HCT116 (cell line): Measurements from ENCODE around the gene CDH13. TPM values are rescaled to one million over a fixed set of nuclear protein-coding genes. Genes with fewer than 3 reads are reported as not detected.

Source experiments
- ATAC-seq: fragments of 200-7000 bp; cut with Tn5 transposase; 2 replicates; pipeline ENCODE4 v1.9.1; 2020; ENCODE audit warnings: mild to moderate bottlenecking, moderate library complexity
- BruUV-seq: library from RNA; stranded (reverse); fragments of 400-500 nt; replicated peaks from 2 replicates; lab custom pipeline; 2021; lab: Mats Ljungman, UMichigan
- CTCF ChIA-PET: fragments of 300-600 bp; sonication (Branson Sonifier 250); formaldehyde crosslinking; loops from one replicate; lab custom pipeline; 2021; ENCODE audit warnings: antibody characterized with exemption; lab: Charles Lee
- POLR2A ChIA-PET: fragments of 300-600, 350-600 bp; sonication (Branson Sonifier 250); formaldehyde crosslinking; loops from one replicate; lab custom pipeline; 2021; ENCODE audit warnings: antibody characterized with exemption; lab: Charles Lee
- RAD21 ChIA-PET, 2 experiments: fragments of 300-600 bp; sonication (Branson Sonifier 250); formaldehyde crosslinking; loops; one replicate each; lab custom pipeline; 2023; ENCODE audit warnings: low total read pairs in 2 of 2; ENCODE audit not compliant: uncharacterized antibody in 2 of 2, unreplicated experiment in 2 of 2, low non-redundant PET in 1 of 2; lab: Charles Lee
- DNase-seq: peaks from one replicate; pipeline ENCODE4 v3.0.0-alpha.2; 2010; ENCODE audit warnings: low read depth, low spot score
- H2AFZ ChIP-seq: fragments of 200-600 bp; shearing (Covaris generic), sonication (generic); 2 replicates; pipeline ENCODE4 v1.6.1; 2017; ENCODE audit warnings: low read depth, mixed run types, mixed read lengths, antibody characterized with exemption, low read length; ENCODE audit not compliant: poor library complexity, severe bottlenecking
- H3K27ac ChIP-seq: 2 replicates; pipeline ENCODE4 v1.5.1; 2012; ENCODE audit warnings: low read depth, low read length
- H3K27me3 ChIP-seq: fragments of 200-600 bp; sonication (generic); 2 replicates; pipeline ENCODE4 v1.6.1; 2016; ENCODE audit warnings: mixed run types, low read length, mixed read lengths; ENCODE audit not compliant: insufficient read depth
- H3K36me3 ChIP-seq, 2 experiments: fragments of 200-500 bp in 1 of 2; fragments of 200-600 bp in 1 of 2; sonication (Bioruptor generic) in 1 of 2; sonication (generic) in 1 of 2; 2 replicates each; pipeline versions ENCODE4 v1.5.1 to v1.6.1; 2014 to 2016; ENCODE audit warnings: low read length in 2 of 2, inconsistent platforms in 1 of 2, mixed read lengths in 1 of 2, mixed run types in 1 of 2; ENCODE audit not compliant: insufficient read depth in 2 of 2, control insufficient read depth in 1 of 2
- H3K4me1 ChIP-seq, 2 experiments: fragments of 200-600 bp in 1 of 2; sonication (generic) in 1 of 2; 2 replicates each; pipeline versions ENCODE4 v1.5.1 to v1.6.1; 2012 to 2017; ENCODE audit warnings: low read length in 2 of 2, inconsistent platforms in 1 of 2, mild to moderate bottlenecking in 1 of 2, mixed read lengths in 1 of 2, mixed run types in 1 of 2, moderate library complexity in 1 of 2; ENCODE audit not compliant: insufficient read depth in 2 of 2, control insufficient read depth in 1 of 2
- H3K4me2 ChIP-seq: fragments of 200-600 bp; sonication (generic); 2 replicates; pipeline ENCODE4 v1.6.1; 2017; ENCODE audit warnings: mixed run types, low read length, mixed read lengths
- H3K4me3 ChIP-seq, 2 experiments: fragments of 200-600 bp in 1 of 2; sonication (generic) in 1 of 2; replicated peaks in 1 of 2; 2 replicates each; pipeline ENCODE4 v1.5.1; 2011 to 2016; ENCODE audit warnings: low read length in 2 of 2, control low read depth in 1 of 2, low read depth in 1 of 2, mild to moderate bottlenecking in 1 of 2, mixed read lengths in 1 of 2, mixed run types in 1 of 2
- H3K79me2 ChIP-seq: fragments of 200-600 bp; sonication (generic); 2 replicates; pipeline ENCODE4 v1.6.1; 2017; ENCODE audit warnings: mild to moderate bottlenecking, mixed run types, low read length, moderate library complexity, mixed read lengths; ENCODE audit not compliant: insufficient read depth
- H3K9ac ChIP-seq: fragments of 200-600 bp; sonication (generic); 2 replicates; pipeline ENCODE4 v1.6.1; 2016; ENCODE audit warnings: low read length, mixed read lengths
- H3K9me2 ChIP-seq: fragments of 200-600 bp; sonication (generic), shearing (Covaris generic); 2 replicates; pipeline ENCODE4 v1.6.1; 2017; ENCODE audit warnings: mixed run types, mild to moderate bottlenecking, moderate library complexity; ENCODE audit not compliant: insufficient read depth
- H3K9me3 ChIP-seq, 2 experiments: fragments of 200-500 bp in 1 of 2; fragments of 200-600 bp in 1 of 2; sonication (Bioruptor generic) in 1 of 2; sonication (generic) in 1 of 2; 2 replicates each; pipeline ENCODE4 v1.6.1; 2014 to 2017; ENCODE audit warnings: low read length in 2 of 2, mixed read lengths in 2 of 2, inconsistent platforms in 1 of 2, low read depth in 1 of 2, mild to moderate bottlenecking in 1 of 2, mixed run types in 1 of 2, moderate library complexity in 1 of 2; ENCODE audit not compliant: control insufficient read depth in 1 of 2, insufficient read depth in 1 of 2
- H4K20me1 ChIP-seq: fragments of 200-600 bp; sonication (generic), shearing (Covaris generic); 2 replicates; pipeline ENCODE4 v1.6.1; 2017; ENCODE audit warnings: mixed run types, mild to moderate bottlenecking, moderate library complexity; ENCODE audit not compliant: insufficient read depth
- CBX3 ChIP-seq: IDR thresholded peaks from 2 replicates; pipeline ENCODE4 v1.6.1; 2012; ENCODE audit warnings: low read depth
- CEBPB ChIP-seq: IDR thresholded peaks from 2 replicates; pipeline ENCODE4 v1.6.1; 2012; ENCODE audit warnings: low read depth
- EGR1 ChIP-seq: IDR thresholded peaks from 2 replicates; pipeline ENCODE4 v1.6.1; 2012; ENCODE audit warnings: low read depth
- FOSL1 ChIP-seq: IDR thresholded peaks from 2 replicates; pipeline ENCODE4 v1.6.1; 2012; ENCODE audit warnings: low read depth
- JUND ChIP-seq: IDR thresholded peaks from 2 replicates; pipeline ENCODE4 v1.6.1; 2012
- POLR2A ChIP-seq: IDR thresholded peaks from 2 replicates; pipeline ENCODE4 v1.7.0; 2011; ENCODE audit warnings: borderline replicate concordance; ENCODE audit not compliant: insufficient read depth, insufficient read length; ENCODE audit errors: extremely low read depth
- RAD21 ChIP-seq: IDR thresholded peaks from 2 replicates; pipeline ENCODE4 v1.6.1; 2012; ENCODE audit warnings: low read depth, mild to moderate bottlenecking
- SIN3A ChIP-seq: IDR thresholded peaks from 2 replicates; pipeline ENCODE4 v1.6.1; 2012; ENCODE audit warnings: low read depth
- SP1 ChIP-seq: IDR thresholded peaks from 2 replicates; pipeline ENCODE4 v1.6.1; 2012; ENCODE audit warnings: low read depth
- SRF ChIP-seq: IDR thresholded peaks from 2 replicates; pipeline ENCODE4 v1.6.1; 2012; ENCODE audit warnings: low read depth
- TCF7L2 ChIP-seq: IDR thresholded peaks from 2 replicates; pipeline ENCODE4 v1.7.0; 2011; ENCODE audit warnings: borderline replicate concordance, inconsistent platforms; ENCODE audit not compliant: insufficient read depth, insufficient read length; ENCODE audit errors: extremely low read depth
- YY1 ChIP-seq: IDR thresholded peaks from 2 replicates; pipeline ENCODE4 v1.6.1; 2011; ENCODE audit warnings: low read length, low read depth, moderate library complexity, mild to moderate bottlenecking; ENCODE audit not compliant: insufficient replicate concordance; ENCODE audit errors: extremely low read depth
- intact Hi-C: fragments of 100-400 bp; cut with micrococcal nuclease; formaldehyde crosslinking; loops from 2 replicates; pipeline ENCODE4 v1.10.0; 2022
- total RNA-seq: library from RNA; stranded (reverse); gene quantifications from one replicate; pipeline ENCODE4 v1.2.1, GENCODE V29; 2021; ENCODE audit not compliant: unreplicated experiment
- TF ChIP-seq, protein P1 (sequence below): IDR thresholded peaks from 2 replicates; pipeline ENCODE4 v1.6.1; 2012
- TF ChIP-seq, protein P2 (sequence below), 3 experiments: fragments of 200-600 bp in 1 of 3; sonication (generic) in 1 of 3; IDR thresholded peaks in 2 of 3; conservative IDR thresholded peaks in 1 of 3; 2 replicates each; pipeline ENCODE4 v1.5.1; 2012 to 2017; ENCODE audit warnings: low read depth in 2 of 3, low read length in 2 of 3, antibody characterized with exemption in 1 of 3, borderline replicate concordance in 1 of 3, control low read depth in 1 of 3, mild to moderate bottlenecking in 1 of 3, mixed read lengths in 1 of 3, mixed run types in 1 of 3, moderate library complexity in 1 of 3; ENCODE audit not compliant: insufficient read depth in 1 of 3

The CDH13 gene
- total RNA-seq, 1 experiment from 2014 or later, result not detected

- H3K4me2 ChIP-seq, result no peak overlapping the region
- no TSS peak for BruUV-seq
- POLR2A ChIA-PET, result no interaction called here
- H3K27ac ChIP-seq, result no peak overlapping the region
- H2AFZ ChIP-seq, result no peak overlapping the region
- peaks cover 49% of the 10 kb centered on the region for H3K27me3 ChIP-seq
- no peak overlapping the region for H3K9ac ChIP-seq
- no peaks in the 10 kb centered on the region for H3K79me2 ChIP-seq
- H3K36me3 ChIP-seq, result no peaks in the 10 kb centered on the region
- TF ChIP-seq POLR2A, result no peak
- no peak for TF ChIP-seq FOSL1
- TF ChIP-seq RAD21, result no peak
- TF ChIP-seq TCF7L2, result no peak
- TF ChIP-seq SIN3A, result no peak
- TF ChIP-seq SRF, result no peak
- no peak for TF ChIP-seq CBX3
- TF ChIP-seq YY1, result no peak
- TF ChIP-seq JUND, result no peak
- TF ChIP-seq, protein P1, sequence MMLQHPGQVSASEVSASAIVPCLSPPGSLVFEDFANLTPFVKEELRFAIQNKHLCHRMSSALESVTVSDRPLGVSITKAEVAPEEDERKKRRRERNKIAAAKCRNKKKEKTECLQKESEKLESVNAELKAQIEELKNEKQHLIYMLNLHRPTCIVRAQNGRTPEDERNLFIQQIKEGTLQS, result no peak
- H3K9me2 ChIP-seq, result no peaks in the 10 kb centered on the region
- no peaks in the 10 kb centered on the region for H4K20me1 ChIP-seq
- H3K4me1 ChIP-seq, result no peaks in the 10 kb centered on the region
- intact Hi-C loops, result no loop called here
- ATAC-seq (no peak), DNase-seq (no peak)
- H3K4me3 ChIP-seq, result no peak overlapping the region
- RAD21 ChIA-PET, result no interaction called here
- CTCF ChIA-PET, result no interaction called here
- H3K9me3 ChIP-seq, result no peaks in the 10 kb centered on the region
Measured at GRCh38 chr16:83626676-83627075, 999.9 kb downstream of the CDH13 start.

DNA sequence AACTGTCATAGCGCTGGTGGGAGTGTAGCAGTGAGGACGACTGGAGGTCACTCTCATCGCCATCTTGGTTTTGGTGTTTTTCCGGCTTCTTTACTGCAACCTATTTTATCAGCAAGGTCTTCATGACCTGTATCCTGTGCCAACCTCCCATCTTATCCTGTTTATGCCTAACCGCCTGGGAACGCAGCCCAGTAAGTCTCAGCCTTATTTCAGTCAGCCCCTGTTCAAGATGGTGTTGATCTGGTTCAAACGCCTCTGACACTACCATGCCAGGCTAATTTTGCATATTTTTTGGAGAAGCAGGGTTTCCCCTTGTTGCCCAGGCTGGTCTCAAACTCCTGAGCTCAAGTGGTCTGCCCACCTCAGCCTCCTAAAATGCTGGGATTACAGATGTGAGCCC, 1001.2 kb downstream of the CDH13 start:
- intact Hi-C loops, result no loop called here
- H3K36me3 ChIP-seq, result no peaks in the 10 kb centered on the region
- DNase-seq (no peak), ATAC-seq (no peak)
- no peak overlapping the region for H3K27ac ChIP-seq
- no peaks in the 10 kb centered on the region for H4K20me1 ChIP-seq
- CTCF ChIA-PET, result no interaction called here
- H3K4me2 ChIP-seq, result no peak overlapping the region
- no peaks in the 10 kb centered on the region for H3K9me2 ChIP-seq
- TF ChIP-seq EGR1 (no peak), CBX3 (no peak), POLR2A (no peak), YY1 (no peak), CEBPB (no peak), FOSL1 (no peak), SP1 (no peak), RAD21 (no peak), SRF (no peak)
- TF ChIP-seq, protein P2, sequence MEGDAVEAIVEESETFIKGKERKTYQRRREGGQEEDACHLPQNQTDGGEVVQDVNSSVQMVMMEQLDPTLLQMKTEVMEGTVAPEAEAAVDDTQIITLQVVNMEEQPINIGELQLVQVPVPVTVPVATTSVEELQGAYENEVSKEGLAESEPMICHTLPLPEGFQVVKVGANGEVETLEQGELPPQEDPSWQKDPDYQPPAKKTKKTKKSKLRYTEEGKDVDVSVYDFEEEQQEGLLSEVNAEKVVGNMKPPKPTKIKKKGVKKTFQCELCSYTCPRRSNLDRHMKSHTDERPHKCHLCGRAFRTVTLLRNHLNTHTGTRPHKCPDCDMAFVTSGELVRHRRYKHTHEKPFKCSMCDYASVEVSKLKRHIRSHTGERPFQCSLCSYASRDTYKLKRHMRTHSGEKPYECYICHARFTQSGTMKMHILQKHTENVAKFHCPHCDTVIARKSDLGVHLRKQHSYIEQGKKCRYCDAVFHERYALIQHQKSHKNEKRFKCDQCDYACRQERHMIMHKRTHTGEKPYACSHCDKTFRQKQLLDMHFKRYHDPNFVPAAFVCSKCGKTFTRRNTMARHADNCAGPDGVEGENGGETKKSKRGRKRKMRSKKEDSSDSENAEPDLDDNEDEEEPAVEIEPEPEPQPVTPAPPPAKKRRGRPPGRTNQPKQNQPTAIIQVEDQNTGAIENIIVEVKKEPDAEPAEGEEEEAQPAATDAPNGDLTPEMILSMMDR (IDR thresholded peaks at IDR 0.05 in 2 of 3, conservative IDR thresholded peaks at IDR 0.05 in 1 of 3; ENCODE audit: borderline replicate concordance in 1 of 3, insufficient read depth in 1 of 3, low read depth in 2 of 3, low read length in 2 of 3), result no peak
- no peaks in the 10 kb centered on the region for H3K9me3 ChIP-seq
- H3K27me3 ChIP-seq, result peaks cover 52% of the 10 kb centered on the region
- no peak overlapping the region for H2AFZ ChIP-seq
- POLR2A ChIA-PET, result no interaction called here
- RAD21 ChIA-PET, result no interaction called here
- no TSS peak for BruUV-seq
- no peak overlapping the region for H3K9ac ChIP-seq
- no peak overlapping the region for H3K4me3 ChIP-seq
- no peaks in the 10 kb centered on the region for H3K79me2 ChIP-seq
- no peaks in the 10 kb centered on the region for H3K4me1 ChIP-seq
